Raji (cell line): ENCODE measurements around the gene GNB3.

ENCODE experiments used
- POLR2A ChIP-seq: IDR thresholded peaks from 2 replicates; pipeline ENCODE4 v1.6.1; 2011; ENCODE audit warnings: low read depth, low read length, control low read depth; ENCODE audit not compliant: insufficient read depth

GNB3 gene

DNA sequence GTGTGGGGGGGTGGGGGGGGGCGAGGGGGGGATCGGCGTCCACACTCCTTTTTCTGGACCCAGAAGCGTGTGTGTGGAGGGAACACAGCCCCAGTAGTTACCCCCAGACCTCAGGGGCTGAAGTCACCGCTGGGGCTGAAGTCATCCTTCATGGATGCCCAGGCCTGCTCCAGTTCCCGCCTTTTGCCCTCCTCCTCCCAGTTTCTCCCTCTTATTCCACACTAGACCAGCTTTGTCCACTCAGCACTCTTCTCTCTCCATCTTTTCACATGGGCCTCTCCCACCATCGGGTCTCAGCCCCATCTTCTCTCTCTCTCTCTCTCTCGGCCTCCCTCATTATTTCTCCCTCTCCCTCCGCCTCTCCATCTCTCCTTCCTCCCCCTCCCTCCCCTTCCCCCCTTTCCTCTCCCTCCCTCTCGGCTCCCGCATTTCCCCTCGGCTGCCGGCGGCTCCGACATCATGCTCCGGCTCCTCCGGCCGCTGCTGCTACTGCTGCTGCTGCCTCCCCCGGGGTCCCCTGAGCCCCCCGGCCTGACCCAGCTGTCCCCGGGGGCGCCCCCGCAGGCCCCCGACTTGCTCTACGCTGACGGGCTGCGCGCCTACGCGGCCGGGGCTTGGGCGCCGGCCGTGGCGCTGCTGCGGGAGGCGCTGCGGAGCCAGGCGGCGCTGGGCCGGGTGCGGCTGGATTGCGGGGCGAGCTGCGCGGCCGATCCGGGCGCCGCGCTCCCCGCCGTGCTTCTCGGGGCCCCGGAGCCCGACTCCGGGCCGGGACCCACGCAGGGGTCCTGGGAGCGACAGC is 12.5 kb upstream of the GNB3 start, which contains the start of gene P3H3:
P3H3 (plus strand) TSS at position 426 of the 799 bp plus-strand sequence; CDS start at position 460, 34 bp downstream.
- TF ChIP-seq POLR2A, result no peak

DNA sequence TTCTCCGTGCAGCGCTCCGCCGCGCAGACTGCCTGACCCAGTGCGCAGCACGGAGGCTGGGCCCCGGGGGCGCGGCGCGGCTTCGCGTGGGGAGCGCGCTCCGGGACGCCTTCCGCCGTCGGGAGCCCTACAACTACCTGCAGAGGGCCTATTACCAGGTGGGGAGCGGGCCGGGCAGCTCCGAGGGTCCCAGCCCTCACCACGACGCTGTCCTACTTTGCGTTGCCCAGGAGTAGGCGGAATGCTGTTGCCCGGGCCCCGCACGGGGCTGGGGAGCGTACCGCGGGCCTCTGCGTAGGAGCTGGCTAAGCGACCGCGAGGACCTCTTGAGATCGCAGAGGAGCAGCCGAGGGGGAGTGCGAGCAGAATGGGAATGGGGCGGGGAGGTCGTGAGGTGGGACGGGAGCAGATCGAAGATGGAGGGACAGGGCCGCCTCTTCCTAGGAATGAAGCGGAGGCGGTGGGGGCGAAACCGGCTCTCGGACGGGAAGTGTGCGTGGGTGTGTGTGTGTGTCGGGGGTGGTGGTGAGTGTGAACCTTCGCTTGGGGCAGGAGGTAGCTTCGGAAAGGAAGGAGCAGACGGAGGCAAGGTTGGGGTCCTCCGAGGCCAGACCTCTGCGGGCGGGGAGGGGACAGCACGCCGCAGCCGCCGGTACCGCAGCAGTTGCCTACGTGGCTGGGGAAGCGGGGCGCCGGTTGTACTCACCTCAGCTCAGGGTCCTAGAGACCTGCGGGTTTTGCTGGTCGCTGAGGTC is 11.8 kb upstream of the GNB3 start:
- TF ChIP-seq POLR2A, result no peak

DNA sequence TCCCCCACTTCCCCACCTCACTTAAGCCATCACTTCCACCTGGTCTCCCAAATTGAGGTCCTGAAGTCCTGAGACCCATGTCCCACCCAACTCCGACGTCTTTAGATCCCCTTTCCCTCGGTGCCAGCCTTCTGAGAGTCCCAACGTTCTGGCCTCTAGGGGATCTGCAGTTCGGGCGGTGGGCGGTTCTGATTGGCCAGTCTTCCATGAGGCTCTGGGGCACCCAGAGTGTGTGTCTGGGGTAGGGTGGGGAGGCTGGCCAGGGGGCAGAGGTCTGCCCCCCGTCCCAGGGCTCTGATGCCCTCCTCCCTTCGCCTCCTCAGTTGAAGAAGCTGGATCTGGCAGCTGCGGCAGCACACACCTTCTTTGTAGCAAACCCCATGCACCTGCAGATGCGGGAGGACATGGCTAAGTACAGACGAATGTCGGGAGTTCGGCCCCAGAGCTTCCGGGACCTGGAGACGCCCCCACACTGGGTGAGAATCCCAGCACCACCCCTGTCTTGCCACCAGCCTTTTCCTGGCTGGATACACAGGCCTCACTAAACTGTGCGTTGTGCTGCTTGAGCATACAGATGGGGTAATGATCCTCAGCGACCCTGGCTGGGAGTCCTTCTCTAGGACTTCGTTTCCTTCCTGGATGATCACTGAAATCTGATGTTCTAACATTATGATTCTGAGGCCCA is 11.0 kb upstream of the GNB3 start:
- TF ChIP-seq POLR2A, result no peak

DNA sequence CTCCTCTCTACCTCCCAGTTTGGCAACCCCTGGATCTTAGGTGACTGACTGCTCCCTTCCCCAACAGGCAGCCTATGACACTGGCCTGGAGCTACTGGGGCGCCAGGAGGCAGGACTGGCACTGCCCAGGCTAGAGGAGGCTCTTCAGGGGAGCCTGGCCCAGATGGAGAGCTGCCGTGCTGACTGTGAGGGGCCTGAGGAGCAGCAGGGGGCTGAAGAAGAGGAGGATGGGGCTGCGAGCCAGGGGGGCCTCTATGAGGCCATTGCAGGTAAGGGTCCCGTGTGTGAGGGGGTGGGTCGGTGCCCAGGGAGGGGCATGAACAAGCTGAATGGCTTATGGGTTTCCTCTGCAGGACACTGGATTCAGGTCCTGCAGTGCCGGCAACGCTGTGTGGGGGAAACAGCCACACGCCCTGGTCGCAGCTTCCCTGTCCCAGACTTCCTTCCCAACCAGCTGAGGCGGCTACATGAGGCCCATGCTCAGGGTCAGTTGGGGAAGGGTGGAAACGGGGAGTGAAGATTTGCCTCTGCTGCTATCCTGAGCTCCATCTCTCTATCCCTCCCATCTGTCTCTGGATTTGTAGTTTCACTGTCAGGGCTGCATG is 10.3 kb upstream of the GNB3 start:
- TF ChIP-seq POLR2A, result no peak

DNA sequence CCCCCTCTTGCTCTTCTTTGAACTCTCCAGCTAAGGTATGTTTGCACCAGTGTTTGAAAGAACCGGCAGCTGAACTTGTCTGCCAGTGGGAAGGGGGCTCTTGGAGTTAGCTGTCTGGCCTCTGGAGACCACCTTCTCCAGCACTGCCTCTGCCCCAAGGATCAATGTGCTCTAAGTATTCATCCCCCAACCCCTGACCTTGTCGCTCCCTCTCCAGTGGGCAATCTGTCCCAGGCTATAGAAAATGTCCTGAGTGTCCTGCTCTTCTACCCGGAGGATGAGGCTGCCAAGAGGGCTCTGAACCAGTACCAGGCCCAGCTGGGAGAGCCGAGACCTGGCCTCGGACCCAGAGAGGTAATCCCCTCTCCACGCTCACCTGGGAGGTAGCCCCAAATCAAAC is 9.7 kb upstream of the GNB3 start:
- TF ChIP-seq POLR2A, result no peak

DNA sequence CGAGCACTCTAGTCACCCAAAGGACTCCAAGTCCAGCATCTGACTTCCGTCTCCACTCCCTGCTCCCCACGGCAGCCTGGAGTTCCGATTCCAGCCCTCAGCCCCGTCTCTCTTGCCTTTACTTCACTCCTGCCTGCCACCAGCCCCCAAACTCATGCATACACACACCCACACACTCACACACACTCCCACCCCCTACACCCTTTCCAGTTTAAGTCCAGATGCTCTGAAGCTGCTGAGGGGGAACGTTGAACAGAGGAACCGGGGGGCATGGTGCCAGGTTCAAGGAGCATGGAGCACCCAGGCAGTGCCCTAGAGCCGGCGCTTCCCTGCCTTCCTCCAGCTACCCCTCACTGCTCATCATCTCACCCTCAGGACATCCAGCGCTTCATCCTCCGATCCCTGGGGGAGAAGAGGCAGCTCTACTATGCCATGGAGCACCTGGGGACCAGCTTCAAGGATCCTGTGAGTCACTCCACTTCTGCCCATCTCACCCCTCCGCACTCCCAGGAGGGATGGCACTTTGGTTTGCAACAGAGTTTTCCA is 9.2 kb upstream of the GNB3 start:
- no peak for TF ChIP-seq POLR2A

DNA sequence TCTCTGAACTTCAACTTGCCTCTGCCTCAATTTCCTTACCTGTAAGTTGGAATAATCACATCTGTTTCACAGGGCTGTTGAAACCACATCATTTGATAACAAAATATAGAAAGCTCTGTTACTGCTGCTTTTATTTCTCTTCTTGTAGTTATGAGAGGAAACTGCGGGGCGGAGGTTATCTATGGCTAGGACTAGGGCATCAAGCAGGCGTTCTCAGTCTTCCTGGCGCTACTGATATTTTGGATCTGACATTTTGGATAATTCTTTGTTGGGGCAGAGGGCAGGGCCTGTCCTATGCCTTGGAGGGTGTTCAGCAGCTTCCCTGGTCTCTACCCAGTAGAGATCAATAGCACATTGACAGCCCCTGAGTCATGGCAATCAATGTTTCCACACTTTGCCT is 8.6 kb upstream of the GNB3 start:
- TF ChIP-seq POLR2A, result no peak

DNA sequence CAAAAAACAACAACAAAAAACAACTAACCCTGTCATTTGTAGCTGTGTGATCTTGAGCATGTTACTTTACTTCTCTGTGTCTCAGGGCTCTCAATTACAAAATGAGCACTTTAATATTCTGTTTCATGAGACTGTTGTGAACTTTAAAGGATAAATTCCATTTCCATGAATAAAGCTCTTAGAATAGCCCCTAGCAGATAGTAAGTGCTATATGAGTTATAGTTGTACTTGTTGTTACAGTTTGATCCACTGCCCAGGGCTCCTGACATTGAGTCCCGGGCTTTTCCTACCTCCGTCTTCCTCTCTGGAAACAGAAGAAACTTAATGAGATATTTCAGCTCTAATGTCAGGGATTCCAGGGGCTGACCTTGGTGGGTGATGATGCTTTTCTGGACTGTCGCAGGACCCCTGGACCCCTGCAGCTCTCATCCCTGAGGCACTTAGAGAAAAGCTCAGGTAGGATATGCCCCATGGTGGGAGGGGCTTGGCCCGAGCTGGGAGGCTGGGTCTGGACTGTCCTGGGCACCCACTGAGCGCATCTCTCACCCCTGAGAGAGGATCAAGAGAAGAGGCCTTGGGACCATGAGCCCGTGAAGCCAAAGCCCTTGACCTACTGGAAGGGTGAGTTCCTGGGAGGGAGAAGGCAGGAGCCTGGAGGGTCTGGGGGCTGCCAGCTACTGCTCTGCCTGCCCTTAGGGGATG is 7.4 kb upstream of the GNB3 start:
- TF ChIP-seq POLR2A, result no peak

DNA sequence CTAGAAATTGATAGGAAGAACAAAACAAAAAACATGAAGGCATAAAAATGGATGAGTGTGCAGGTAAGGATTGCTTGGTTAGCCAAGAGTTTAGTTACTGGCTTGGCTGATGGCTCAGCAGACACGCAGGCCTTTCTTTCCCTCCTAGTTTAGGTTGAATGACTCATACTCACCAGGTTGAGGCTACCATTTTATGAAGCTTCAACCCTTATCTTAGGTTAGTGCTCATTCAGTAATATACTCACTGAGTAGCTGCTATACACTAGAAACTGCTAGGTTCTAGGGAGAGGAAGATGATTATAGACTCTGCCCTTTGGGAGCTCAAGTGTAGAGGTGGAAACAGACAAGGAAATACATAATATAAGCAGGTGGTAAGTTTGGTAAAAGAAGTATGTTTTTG is 6.5 kb upstream of the GNB3 start:
- TF ChIP-seq POLR2A, result no peak

DNA sequence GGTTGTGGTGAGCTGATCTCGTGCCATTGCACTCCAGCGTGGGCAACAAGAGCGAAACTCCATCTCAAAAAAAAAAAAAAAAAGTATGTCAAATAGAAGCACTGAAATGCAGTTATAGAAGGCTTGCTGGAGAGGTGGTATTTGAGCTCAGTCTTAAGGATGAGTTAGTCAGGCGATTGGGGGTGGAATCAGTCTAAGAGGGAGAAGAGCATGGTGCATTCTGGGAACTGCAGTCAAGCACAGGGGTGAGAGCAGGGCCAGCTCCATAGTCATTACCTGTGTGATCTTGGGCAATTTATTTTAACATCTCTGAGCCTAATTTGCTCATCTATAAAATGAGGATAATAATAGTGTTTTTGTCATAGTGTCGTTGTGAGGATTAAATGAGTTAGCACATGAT is 5.9 kb upstream of the GNB3 start:
- TF ChIP-seq POLR2A, result no peak

DNA sequence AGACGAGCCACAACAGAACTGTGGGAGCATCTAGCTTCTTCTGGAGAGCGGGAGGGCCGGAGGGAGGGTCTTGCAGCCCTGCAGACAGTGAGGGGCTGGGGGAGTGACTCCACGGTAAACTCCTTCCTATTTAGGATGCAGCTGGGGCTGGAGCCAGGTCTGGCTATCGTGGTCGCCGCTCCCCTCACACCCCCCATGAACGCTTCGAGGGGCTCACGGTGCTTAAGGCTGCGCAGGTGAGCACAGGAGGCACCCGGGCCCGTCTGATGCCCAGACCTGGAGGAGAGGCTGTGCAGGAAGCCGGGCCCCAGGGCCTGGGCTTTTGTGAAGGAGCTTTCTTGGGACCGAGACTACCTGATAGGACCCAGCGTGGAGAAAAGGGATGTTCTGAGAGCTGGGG is 3.9 kb upstream of the GNB3 start:
- no peak for TF ChIP-seq POLR2A

DNA sequence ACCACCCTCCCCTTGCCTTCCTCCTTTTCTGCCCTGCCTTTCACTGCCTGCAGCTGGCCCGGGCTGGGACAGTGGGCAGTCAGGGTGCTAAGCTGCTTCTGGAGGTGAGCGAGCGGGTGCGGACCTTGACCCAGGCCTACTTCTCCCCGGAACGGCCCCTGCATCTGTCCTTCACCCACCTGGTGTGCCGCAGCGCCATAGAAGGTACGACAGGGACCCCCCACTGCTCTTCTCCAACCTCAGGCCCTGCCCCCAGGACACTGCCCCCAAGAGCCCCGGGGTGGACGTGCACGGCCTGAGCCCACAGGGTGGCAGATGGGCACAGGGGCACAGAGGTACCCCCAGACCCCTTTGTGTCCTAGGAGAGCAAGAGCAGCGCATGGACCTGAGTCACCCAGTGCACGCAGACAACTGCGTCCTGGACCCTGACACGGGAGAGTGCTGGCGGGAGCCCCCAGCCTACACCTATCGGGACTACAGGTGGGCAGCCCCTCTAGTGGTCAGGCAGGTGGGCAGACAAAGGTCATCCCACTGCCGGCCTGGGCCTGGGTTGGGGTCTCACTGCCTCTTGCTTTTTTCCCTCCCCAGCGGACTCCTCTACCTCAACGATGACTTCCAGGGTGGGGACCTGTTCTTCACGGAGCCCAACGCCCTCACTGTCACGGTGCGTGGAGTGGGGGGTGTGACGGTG is 3.2 kb upstream of the GNB3 start:
- no peak for TF ChIP-seq POLR2A

DNA sequence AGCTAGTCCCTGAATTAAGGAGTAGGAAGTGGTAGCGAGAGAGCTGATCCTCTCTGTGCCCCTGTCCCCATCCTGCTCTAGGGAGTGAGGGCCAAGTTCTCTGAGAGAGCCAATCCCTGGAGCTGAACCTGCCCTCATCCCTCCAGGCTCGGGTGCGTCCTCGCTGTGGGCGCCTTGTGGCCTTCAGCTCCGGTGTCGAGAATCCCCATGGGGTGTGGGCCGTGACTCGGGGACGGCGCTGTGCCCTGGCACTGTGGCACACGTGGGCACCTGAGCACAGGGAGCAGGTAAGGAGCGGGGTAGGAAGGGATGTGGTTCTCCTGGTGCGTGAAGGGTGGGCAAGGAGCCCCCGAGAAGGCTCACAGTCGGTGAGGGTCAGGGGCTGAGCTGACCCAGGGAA is 1.9 kb upstream of the GNB3 start:
- TF ChIP-seq POLR2A, result no peak

DNA sequence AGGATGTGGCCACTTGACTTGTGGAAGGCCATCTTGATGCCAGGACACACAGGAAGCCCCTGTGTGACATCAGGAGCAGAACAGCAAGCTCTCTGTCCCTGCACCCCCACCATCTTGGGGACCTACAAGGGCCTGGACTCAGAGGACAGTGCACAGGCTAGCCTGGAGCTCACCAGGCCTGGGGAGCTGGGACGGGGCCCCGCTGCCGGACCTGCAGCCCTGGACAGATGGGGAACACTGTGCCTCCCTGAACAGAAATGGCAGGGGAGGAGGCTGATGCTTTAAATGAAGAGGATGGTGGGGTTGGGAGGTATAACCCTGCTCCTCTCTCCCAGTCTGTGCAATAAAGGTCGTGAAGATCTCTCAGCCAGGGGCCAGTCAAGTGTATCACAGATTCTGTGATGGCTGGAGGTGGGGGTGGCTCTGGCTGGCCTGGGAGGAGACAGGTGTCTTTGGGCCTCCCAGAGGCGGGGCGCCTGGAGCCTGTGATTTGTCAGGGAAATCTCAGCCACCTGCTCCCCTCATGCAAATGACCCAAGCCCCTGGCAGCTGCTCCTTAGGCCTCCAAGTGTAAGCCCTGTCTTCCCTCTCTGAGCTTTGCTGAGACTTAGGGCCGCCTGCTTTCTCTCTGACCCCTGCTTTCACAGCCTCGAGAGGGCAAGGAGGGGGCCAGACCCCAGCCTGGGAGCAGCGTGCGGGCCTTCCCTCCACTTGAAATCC is 1.1 kb upstream of the GNB3 start:
- peak; percentile 92 for TF ChIP-seq POLR2A

DNA sequence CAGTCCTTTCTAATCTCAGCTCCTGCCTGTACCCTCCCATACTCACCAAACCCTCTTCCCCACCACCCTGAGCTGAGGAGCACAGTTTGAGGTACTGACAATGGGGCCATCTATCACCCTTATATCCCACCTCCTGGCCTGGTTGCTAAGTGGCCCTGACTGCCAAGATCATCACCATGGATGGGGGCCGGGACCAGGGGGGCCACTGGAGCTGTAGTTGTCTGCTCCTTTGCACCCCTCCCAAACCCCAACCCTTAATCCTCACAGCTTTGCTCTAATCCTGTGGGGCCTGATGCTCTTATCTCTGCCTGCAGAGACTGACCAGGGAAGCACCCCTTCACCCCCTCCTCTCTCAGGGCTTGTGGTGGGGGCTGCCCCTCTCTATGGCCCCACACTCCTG is 395 bp upstream of the GNB3 start:
- no peak for TF ChIP-seq POLR2A
